ENCODE measurements around the gene ZCCHC24. TPM values are rescaled to one million over a fixed set of nuclear protein-coding genes. Genes with fewer than 3 reads are reported as not detected.
A peak's percentile ranks its signal among the peaks of the same experiment; 100 is the strongest.

The ZCCHC24 gene
- total RNA-seq, 2 experiments from 2014 or later = 0.52 to 0.69 TPM

DNA sequence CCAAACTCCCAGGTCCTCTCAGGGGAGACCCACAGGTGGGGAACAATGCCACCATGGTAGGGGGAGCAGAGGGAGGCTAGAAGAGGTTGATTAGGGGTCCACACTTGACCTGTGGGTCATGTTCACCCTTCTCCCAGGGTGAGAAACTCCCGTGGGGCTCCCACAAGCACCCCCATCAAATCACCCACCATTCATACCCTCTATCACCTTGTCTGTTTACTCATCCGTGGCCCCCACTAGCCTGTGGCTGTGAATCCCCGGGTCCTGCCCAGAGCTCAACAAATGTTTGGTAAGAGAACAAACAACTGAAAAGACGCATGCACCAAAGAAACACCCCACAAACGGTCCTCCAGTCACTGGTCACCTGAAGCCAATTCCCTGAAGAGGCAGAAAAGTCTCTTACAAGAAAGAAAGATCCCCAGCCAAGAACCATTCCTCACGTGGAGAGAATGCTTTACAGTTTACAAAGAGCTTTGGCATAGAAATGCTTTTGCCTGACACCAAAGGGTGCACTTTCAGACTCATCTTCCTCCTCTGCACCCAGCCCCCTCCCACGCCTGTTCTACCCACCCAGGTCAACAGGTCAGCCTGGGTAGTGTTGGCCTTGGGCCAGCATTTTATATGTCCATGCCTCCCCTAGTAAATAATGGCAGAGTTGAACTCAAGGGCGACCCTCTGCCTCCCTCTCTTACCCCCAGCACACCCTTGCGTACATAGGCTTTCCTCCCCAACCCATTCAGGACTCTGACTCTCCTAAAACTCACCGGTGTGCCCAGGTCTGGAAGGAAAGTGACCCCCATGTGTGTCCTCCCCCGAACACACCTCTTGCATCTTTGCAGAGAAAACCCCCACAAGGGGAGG is 1.9 kb downstream of the ZCCHC24 start:
- Mint-ChIP-seq H3K36me3 (ENCODE audit: low read depth) (no peaks in the 10 kb centered on the region), H3K4me3 (peak overlapping the region; percentile 69), H3K4me1 (ENCODE audit: low read depth) (peaks cover 21% of the 10 kb centered on the region), H3K9me3 (no peaks in the 10 kb centered on the region), H3K27ac (no peak overlapping the region), H3K27me3 (ENCODE audit: low read depth) (peaks cover 12% of the 10 kb centered on the region)
- DNase-seq = no peak
- CTCF ChIA-PET = no interaction called here
- intact Hi-C loops (cut with micrococcal nuclease) = loop anchor here (2.0 to 10.0 kb wide), 4 partner anchors 201 to 1409 kb away; partner anchors contain the start of genes RPS24 and TMEM254

DNA sequence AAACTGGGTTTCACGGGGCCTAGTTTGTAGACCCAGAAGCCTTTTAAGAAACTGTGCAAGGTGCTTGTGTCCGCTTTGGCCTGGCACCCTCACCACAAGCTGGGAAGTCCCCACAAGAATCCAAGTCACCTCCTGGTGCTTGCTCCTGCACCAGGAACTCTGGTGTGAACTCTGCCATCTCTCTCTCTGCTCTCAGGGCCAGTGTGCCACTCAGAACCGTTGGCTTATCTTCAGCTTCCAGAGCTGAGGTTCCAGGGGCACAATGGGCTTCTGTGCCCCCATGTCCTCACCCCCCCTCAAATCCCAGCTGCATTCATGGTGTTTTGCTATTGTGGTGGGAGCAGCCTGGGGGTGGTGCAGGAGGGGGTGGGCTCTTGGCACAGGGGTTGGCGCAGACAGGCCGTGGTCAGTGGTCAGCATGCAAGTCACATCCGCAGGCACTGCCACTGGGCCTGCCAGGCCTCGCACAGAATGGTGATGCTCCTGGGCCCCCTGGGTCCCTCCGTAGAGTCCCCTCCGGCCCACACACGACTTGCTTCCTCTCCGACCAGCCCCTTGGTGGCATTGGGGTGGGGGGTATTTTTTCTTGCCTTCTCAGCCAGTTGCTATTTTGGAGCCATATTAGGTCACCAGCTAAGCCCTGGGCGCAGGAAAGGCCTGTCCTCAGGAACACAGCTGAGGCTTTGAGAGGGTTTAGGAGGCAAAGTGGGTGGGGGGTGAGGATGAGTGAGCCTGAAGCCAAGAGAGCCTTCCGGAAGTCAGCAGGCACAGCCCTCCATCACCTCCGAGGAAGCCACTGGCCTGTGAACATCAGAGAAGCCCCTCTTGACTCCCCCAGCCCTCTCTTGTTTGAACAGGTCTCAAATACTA is 3.0 kb downstream of the ZCCHC24 start:
- peaks cover 12% of the 10 kb centered on the region for H3K27me3 Mint-ChIP-seq (ENCODE audit: low read depth)
- CTCF ChIA-PET = interaction anchor here (0.6 kb wide), 1 partner anchor 68 kb away, joined by 5 read pairs; no protein-coding TSS in a partner anchor
- H3K27ac Mint-ChIP-seq = no peak overlapping the region
- H3K9me3 Mint-ChIP-seq = no peaks in the 10 kb centered on the region
- DNase-seq = no peak
- intact Hi-C loops (cut with micrococcal nuclease) = loop anchor here (10.0 kb wide), 2 partner anchors 468 to 1408 kb away; partner anchors contain the start of gene RPS24
- H3K4me3 Mint-ChIP-seq = no peak overlapping the region
- peaks cover 21% of the 10 kb centered on the region for H3K4me1 Mint-ChIP-seq (ENCODE audit: low read depth)
- H3K36me3 Mint-ChIP-seq (ENCODE audit: low read depth) = no peaks in the 10 kb centered on the region

DNA sequence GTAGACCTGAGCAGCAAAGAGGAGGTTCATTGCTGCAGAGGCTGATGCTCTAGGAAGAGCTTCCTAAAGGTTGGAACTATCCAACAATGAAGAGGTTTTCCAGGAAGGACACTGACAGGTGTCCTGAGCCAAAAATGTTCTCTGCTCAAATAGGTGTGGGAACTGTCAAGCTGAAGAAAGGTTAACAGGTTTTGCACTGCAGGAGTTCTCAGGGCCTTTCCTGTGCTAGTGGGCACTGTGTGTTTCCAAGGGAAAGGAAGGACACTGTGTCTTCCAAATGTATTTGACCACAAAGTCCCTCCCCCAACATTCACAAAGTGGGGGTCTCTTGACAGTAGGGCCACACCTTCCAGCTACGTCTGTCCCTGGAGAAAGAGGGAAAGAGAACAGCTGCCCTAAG is 4.0 kb downstream of the ZCCHC24 start:
- no peak for DNase-seq
- Mint-ChIP-seq H3K27ac (no peak overlapping the region), H3K27me3 (ENCODE audit: low read depth) (peaks cover 6% of the 10 kb centered on the region), H3K36me3 (ENCODE audit: low read depth) (no peaks in the 10 kb centered on the region), H3K9me3 (no peaks in the 10 kb centered on the region), H3K4me3 (no peak overlapping the region), H3K4me1 (ENCODE audit: low read depth) (peaks cover 19% of the 10 kb centered on the region)
- intact Hi-C loops (cut with micrococcal nuclease) = loop anchor here (10.0 kb wide), 2 partner anchors 467 to 1407 kb away; partner anchors contain the start of gene RPS24
- CTCF ChIA-PET = interaction anchor here (0.5 kb wide), 1 partner anchor 82 kb away, joined by 3 read pairs; no protein-coding TSS in a partner anchor

DNA sequence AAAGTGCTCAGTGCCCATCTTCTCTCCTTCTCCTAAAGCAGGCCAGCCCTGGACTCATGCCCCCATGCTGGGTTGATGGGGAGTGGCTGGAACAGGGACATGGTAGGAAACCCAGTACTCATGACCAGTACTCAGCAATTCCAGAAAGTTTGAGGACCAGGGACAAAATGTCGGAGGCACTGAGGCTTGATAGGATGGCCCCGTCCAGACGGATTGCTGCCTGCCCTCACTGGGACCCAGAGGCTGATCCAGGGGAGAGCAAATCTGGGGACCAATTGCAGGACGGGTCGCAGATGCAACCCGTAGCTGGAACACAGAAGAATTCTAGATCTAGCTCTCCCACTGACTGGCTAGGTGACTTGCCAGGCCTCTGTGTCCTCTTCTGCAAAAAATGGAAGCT is 5.1 kb downstream of the ZCCHC24 start:
- peaks cover 13% of the 10 kb centered on the region for H3K4me1 Mint-ChIP-seq (ENCODE audit: low read depth)
- DNase-seq = no peak
- H3K9me3 Mint-ChIP-seq = no peaks in the 10 kb centered on the region
- peaks cover 5% of the 10 kb centered on the region for H3K27me3 Mint-ChIP-seq (ENCODE audit: low read depth)
- no peak overlapping the region for H3K27ac Mint-ChIP-seq
- CTCF ChIA-PET = no interaction called here
- intact Hi-C loops (cut with micrococcal nuclease) = loop anchor here (10.0 kb wide), 2 partner anchors 465 to 1405 kb away; partner anchors contain the start of gene RPS24
- no peak overlapping the region for H3K4me3 Mint-ChIP-seq
- no peaks in the 10 kb centered on the region for H3K36me3 Mint-ChIP-seq (ENCODE audit: low read depth)

DNA sequence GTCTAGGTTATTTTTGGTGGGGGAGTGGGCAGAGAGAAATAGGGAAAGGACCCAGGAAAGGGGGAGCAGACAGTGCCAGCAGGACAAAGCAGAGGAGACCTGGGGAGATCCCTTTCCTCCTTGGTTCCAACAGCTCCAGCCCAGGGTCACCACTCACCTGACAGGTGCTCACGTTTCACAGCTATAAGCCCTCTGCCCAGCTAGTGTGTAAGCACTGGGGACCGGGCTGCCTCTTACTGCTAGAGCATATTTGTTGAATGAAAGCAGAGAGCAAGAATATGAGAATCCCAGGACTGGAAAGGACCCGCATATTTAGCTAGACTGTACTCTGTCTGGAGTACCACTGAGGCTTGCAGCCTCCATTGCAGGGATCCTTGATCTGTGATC is 6.7 kb downstream of the ZCCHC24 start:
- no peaks in the 10 kb centered on the region for H3K36me3 Mint-ChIP-seq (ENCODE audit: low read depth)
- no peaks in the 10 kb centered on the region for H3K9me3 Mint-ChIP-seq
- peaks cover 12% of the 10 kb centered on the region for H3K4me1 Mint-ChIP-seq (ENCODE audit: low read depth)
- CTCF ChIA-PET = interaction anchor here (0.6 to 1.4 kb wide), 2 partner anchors 39 to 65 kb away, joined by 3 to 5 read pairs; no protein-coding TSS in a partner anchor
- no peak overlapping the region for H3K27ac Mint-ChIP-seq
- DNase-seq = no peak
- no peaks in the 10 kb centered on the region for H3K27me3 Mint-ChIP-seq (ENCODE audit: low read depth)
- no peak overlapping the region for H3K4me3 Mint-ChIP-seq
- intact Hi-C loops (cut with micrococcal nuclease) = no loop called here

DNA sequence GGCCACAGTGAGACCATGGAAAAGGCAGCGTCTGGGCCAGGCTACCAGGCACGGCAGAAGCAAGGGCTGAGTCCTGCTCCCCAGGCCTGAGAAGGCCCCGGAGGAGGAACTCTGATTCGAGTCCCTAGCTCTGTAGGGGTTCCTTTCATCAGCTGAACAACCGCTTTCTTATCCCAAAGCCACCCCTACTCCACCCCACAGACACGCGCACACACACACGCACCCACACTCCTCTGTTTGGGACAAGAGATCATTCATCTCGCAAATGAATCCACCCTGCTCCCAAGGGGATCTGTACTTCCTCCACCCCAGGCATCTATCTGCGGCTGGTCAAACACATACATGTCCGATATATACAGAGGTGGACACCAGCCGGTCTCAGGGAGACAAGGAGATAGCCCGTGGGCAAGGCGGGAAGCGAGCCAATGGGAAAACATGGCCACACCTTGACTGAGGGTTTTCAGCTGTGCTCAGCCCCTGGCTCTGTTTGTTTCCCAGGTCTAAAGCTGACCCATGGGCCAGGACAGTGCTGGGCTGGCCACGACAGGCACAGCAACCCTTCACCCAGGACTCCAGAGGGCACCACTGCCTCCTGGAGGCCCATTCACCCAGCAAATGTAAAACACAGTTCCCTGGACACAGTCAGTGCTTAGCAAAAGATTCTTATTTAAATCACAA is 7.3 kb downstream of the ZCCHC24 start:
- H3K27me3 Mint-ChIP-seq (ENCODE audit: low read depth) = no peaks in the 10 kb centered on the region
- no peaks in the 10 kb centered on the region for H3K36me3 Mint-ChIP-seq (ENCODE audit: low read depth)
- no peak overlapping the region for H3K27ac Mint-ChIP-seq
- H3K4me1 Mint-ChIP-seq (ENCODE audit: low read depth) = peaks cover 8% of the 10 kb centered on the region
- intact Hi-C loops (cut with micrococcal nuclease) = no loop called here
- H3K9me3 Mint-ChIP-seq = no peaks in the 10 kb centered on the region
- no peak for DNase-seq
- CTCF ChIA-PET = interaction anchor here (0.6 to 1.4 kb wide), 2 partner anchors 39 to 65 kb away, joined by 3 to 5 read pairs; no protein-coding TSS in a partner anchor
- no peak overlapping the region for H3K4me3 Mint-ChIP-seq

DNA sequence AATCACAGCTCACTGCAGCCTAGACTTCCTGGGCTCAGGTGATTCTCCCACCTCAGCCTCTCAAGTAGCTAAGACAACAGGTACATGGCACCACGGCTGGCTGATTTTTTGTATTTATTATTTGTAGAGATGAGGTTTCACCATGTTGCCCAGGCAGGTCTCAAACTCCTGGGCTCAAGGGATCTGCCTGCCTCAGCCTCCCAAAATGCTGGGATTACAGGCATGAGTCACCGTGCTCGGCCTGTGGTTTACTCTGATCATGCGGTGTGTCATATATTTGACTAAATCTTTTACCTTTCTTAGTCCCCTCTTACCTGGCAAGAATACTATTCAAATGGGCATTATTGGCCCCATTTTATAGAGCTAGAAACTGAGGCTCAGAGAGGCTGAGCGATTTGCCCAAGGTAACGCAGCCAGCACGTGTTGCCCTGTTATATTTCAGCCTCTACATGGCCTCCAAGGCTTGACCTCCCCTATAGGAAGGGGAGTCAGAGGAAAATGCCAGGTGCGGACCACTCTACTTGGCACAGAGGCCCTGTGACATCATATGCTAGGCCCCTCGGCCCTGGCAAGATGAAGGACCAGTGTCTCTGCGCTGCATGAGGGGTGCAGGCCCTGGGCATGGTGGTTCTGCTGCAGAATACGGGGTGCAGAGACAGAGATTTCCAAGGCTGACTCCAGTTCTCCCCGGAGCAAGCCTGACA is 8.2 kb downstream of the ZCCHC24 start:
- H3K27ac Mint-ChIP-seq = no peak overlapping the region
- H3K4me1 Mint-ChIP-seq (ENCODE audit: low read depth) = peaks cover 8% of the 10 kb centered on the region
- no peaks in the 10 kb centered on the region for H3K36me3 Mint-ChIP-seq (ENCODE audit: low read depth)
- intact Hi-C loops (cut with micrococcal nuclease) = no loop called here
- no peaks in the 10 kb centered on the region for H3K9me3 Mint-ChIP-seq
- H3K27me3 Mint-ChIP-seq (ENCODE audit: low read depth) = no peaks in the 10 kb centered on the region
- no peak for DNase-seq
- CTCF ChIA-PET = interaction anchor here (1.4 kb wide), 1 partner anchor 64 kb away, joined by 5 read pairs; no protein-coding TSS in a partner anchor
- H3K4me3 Mint-ChIP-seq = no peak overlapping the region

DNA sequence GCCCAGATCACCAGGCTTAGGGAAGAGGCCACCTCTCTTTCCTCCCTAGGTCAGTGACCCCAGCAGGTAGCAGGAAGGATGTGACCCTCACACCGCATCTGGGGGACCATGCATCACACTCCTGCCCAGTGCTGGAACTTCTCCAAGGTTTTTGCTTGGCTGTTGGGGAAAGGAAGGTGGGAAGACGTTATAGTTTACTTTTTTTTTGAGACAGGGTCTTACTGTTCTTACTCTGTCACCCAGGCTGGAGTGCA is 8.6 kb downstream of the ZCCHC24 start:
- CTCF ChIA-PET = no interaction called here
- DNase-seq = no peak
- intact Hi-C loops (cut with micrococcal nuclease) = no loop called here
- Mint-ChIP-seq H3K36me3 (ENCODE audit: low read depth) (no peaks in the 10 kb centered on the region), H3K4me1 (ENCODE audit: low read depth) (peaks cover 8% of the 10 kb centered on the region), H3K27ac (no peak overlapping the region), H3K4me3 (no peak overlapping the region), H3K27me3 (ENCODE audit: low read depth) (no peaks in the 10 kb centered on the region), H3K9me3 (no peaks in the 10 kb centered on the region)

DNA sequence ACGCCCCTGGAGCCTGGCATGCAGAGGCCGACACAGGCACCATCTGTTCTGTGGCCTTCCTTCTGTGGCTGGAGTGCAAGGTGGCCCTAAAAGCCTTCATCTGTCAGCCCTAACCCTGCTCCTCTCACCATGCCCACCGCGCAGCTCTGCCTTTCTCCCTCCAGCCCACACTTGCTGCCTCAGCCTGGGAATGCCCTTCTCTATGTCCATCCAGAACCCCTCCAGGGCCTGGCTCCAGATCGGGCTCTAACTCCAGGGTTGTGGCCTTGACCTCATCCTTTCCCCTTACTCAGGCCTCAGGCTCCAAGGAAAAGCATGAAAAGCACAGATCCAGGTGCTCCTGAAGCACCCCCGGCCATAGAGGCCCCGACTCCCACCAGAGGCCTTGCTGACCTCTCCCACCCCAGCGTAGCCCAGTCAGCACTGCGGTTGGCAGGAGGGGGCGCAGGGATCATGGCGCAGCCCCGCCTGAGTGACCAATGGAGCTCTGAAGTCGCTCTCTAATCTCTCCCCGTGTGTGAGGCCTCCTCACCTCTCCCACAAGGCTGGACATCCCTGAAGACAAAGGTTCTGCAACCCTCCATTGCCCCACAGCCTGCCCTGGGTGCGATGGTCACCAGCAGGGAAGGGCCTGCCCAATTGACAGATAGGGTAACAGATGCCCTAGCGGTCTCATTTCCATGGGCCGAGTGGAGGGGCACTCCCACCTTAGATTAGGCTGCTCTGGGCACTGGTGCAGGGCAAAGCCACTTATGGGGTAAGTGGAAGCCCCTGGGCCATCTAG is 9.2 kb downstream of the ZCCHC24 start:
- H3K9me3 Mint-ChIP-seq = no peaks in the 10 kb centered on the region
- peaks cover 8% of the 10 kb centered on the region for H3K4me1 Mint-ChIP-seq (ENCODE audit: low read depth)
- intact Hi-C loops (cut with micrococcal nuclease) = no loop called here
- no peaks in the 10 kb centered on the region for H3K27me3 Mint-ChIP-seq (ENCODE audit: low read depth)
- no peak overlapping the region for H3K4me3 Mint-ChIP-seq
- no peak overlapping the region for H3K27ac Mint-ChIP-seq
- H3K36me3 Mint-ChIP-seq (ENCODE audit: low read depth) = no peaks in the 10 kb centered on the region
- no peak for DNase-seq
- CTCF ChIA-PET = interaction anchor here (0.6 to 0.7 kb wide), 3 partner anchors 37 to 71 kb away, joined by 3 to 4 read pairs (median 3); no protein-coding TSS in a partner anchor

DNA sequence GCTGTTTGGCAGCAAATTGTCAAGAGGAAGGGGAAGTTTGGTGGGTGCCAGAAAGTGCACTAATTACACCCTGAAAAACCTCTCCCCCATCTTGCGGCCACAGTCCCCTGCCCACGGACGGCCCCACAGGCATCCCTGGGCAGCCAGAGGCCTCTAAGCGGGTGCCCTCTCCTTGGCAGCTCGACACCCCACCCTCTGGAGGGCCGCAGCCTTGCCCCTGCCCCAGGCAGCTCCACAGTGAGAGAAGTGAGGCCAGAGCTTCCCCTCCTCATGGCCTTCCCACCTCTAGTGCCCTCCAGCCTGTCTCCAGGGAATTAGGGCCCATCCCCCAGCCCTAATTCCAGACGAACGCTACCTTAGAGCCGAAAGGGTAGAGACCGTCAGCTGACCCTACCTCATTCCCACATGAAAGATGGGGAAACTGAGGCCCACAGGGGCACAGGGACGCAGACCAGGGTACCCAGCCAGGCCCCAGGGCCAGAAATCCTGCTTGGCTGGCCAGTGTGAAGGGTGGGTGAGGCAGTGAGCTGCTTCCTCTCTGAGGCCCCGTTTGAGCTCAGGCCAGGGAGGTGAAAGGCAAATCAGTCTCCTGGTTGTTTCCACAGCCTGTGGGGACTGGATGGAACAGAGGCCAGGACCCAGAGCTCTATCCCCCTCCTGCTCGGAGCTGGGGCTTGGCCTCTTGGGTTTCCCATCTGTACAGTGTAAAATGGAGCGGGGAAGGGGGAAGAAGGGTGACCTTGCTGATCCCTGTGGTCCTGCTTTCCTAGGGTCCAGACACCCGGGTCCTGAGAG is 10.0 kb downstream of the ZCCHC24 start:
- CTCF ChIA-PET = interaction anchor here (0.6 to 1.0 kb wide), 4 partner anchors 9 to 72 kb away, joined by 3 to 4 read pairs (median 3); no protein-coding TSS in a partner anchor
- H3K4me1 Mint-ChIP-seq (ENCODE audit: low read depth) = peaks cover 8% of the 10 kb centered on the region
- H3K27me3 Mint-ChIP-seq (ENCODE audit: low read depth) = no peaks in the 10 kb centered on the region
- DNase-seq = no peak
- no peaks in the 10 kb centered on the region for H3K36me3 Mint-ChIP-seq (ENCODE audit: low read depth)
- intact Hi-C loops (cut with micrococcal nuclease) = no loop called here
- no peak overlapping the region for H3K27ac Mint-ChIP-seq
- no peak overlapping the region for H3K4me3 Mint-ChIP-seq
- H3K9me3 Mint-ChIP-seq = no peaks in the 10 kb centered on the region

Measured in activated naive CD4-positive, alpha-beta T cell treated with anti-CD3 and anti-CD28 coated beads for 36 hours (primary cell).